ENCODE data around the gene RGS3.

The RGS3 gene

DNA sequence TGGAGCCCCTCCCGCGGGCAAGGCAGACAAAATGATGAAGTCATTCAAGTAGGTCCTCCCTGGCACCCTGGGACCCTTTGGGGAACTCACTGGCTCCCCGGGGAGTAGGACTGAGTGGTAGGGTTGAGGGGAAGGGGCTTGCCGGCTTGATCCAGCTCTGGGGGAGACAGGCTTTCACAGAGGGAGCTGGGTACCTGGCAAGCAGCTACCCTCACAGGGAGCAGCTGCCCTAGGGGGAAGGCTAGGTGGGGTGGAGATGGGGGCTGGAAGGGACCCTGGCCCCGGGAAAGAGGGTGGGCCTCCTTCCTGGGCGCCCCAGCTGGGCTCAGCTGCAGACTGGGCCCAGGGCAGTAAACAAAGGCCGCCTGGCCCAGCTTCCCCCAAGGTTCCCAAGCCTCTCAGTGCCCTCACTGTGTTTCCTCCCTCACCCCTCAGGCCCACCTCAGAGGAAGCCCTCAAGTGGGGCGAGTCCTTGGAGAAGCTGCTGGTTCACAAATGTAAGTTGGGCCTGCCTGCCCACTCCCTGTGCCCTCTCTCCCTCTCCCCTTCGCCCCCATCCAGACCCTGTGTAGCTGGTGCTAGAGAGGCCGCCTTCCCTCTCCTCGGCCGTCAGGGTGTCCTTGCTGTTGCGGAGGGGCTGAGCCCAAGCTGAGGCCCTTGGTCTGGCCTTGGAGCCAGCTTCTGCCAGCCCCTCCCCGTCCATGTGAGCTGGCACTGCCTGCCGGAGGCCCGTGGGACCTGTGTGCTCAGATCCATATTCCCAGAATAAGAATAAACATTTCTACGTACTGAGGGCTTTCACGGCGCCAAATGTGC lies 131.2 kb downstream of the RGS3 start:
- TF ChIP-seq FOXM1 (IDR thresholded peaks at IDR 0.05; ENCODE audit: borderline replicate concordance, low read depth) (no peak), RAD21 (IDR thresholded peaks at IDR 0.05; ENCODE audit: low read depth) (no peak), ZBTB7A (IDR thresholded peaks at IDR 0.05; ENCODE audit: low read depth) (no peak), YY1 (IDR thresholded peaks at IDR 0.05; ENCODE audit: low read depth) (no peak), TAF1 (IDR thresholded peaks at IDR 0.05; ENCODE audit: low read depth) (no peak), TEAD4 (IDR thresholded peaks at IDR 0.05) (no peak)

DNA sequence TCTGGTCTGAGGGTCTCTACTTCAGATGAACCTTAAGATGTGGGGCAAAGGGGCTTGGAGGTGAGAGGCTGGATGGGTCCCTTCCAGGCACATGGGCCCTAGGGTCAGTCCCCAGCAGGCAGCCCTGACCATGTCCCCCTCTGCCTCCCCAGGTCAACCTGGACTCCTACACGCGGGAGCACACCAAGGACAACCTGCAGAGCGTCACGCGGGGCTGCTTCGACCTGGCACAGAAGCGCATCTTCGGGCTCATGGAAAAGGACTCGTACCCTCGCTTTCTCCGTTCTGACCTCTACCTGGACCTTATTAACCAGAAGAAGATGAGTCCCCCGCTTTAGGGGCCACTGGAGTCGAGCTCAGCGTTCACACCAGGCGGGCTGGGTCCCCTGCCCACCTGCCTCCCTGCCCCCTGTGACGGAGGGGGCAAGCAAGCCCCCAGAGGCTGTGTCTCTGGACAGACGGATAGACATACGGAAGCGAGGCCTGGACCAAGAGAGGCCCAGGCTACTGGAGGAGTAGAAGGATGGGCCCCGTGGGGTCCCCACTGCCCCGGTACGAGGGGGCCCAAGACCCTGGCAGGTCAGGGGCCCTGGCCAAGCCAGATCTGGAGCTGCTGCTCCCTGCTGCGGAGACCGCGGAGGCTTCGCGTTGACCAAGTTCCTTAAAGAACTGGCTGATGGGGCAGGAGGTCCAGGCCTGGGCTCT lies 133.2 kb downstream of the RGS3 start:
- TF ChIP-seq, protein P1, sequence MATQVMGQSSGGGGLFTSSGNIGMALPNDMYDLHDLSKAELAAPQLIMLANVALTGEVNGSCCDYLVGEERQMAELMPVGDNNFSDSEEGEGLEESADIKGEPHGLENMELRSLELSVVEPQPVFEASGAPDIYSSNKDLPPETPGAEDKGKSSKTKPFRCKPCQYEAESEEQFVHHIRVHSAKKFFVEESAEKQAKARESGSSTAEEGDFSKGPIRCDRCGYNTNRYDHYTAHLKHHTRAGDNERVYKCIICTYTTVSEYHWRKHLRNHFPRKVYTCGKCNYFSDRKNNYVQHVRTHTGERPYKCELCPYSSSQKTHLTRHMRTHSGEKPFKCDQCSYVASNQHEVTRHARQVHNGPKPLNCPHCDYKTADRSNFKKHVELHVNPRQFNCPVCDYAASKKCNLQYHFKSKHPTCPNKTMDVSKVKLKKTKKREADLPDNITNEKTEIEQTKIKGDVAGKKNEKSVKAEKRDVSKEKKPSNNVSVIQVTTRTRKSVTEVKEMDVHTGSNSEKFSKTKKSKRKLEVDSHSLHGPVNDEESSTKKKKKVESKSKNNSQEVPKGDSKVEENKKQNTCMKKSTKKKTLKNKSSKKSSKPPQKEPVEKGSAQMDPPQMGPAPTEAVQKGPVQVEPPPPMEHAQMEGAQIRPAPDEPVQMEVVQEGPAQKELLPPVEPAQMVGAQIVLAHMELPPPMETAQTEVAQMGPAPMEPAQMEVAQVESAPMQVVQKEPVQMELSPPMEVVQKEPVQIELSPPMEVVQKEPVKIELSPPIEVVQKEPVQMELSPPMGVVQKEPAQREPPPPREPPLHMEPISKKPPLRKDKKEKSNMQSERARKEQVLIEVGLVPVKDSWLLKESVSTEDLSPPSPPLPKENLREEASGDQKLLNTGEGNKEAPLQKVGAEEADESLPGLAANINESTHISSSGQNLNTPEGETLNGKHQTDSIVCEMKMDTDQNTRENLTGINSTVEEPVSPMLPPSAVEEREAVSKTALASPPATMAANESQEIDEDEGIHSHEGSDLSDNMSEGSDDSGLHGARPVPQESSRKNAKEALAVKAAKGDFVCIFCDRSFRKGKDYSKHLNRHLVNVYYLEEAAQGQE (IDR thresholded peaks at IDR 0.05; ENCODE audit: low read depth) = no peak
- TF ChIP-seq, protein P2, sequence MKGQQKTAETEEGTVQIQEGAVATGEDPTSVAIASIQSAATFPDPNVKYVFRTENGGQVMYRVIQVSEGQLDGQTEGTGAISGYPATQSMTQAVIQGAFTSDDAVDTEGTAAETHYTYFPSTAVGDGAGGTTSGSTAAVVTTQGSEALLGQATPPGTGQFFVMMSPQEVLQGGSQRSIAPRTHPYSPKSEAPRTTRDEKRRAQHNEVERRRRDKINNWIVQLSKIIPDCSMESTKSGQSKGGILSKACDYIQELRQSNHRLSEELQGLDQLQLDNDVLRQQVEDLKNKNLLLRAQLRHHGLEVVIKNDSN (IDR thresholded peaks at IDR 0.05) = no peak
- no peak for TF ChIP-seq CREB1 (IDR thresholded peaks at IDR 0.05; ENCODE audit: low read depth)
- no peak for TF ChIP-seq RAD21 (IDR thresholded peaks at IDR 0.05; ENCODE audit: low read depth)

DNA sequence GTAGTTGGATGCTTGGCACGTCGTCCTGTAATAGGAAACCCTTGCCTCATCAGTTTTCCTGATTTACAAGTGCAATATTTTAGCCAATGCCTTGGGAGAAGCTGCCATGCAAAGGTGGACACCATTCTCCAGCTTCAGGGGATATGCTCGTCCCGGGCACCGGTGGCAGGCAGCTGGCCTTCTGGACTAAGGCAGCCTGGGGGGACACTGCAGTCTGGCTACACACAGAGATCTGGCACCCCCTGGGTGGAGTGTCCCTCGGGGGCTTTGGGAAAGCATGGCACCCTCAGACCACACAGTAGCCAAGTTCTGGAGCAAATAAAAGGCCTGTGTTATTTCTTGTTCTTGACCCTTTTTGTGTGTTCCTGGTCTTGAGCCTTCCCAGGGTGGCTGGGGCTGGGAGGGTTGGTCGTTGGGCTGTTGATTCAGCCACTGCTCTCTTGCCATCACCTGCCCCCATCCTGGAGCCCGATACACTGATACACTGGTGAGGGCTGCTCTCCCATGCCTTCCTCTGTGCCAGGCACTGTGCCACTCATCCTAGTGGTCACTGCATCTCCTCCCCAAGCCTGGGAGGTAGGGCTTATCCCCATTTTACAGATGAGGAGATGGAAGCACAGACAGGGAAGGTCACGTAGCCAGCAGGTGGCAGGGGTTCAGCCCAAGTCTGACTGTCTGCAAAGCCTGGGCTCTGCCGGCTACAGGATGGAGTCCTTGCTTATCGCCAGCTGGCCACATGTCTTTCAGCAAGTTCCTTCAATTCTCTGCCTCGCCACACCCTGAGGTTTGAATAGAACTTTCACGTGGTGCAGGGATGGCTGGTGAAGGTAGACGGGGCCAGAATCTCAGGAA lies 134.1 kb downstream of the RGS3 start:
- TF ChIP-seq TAF1 (IDR thresholded peaks at IDR 0.05; ENCODE audit: low read depth) (no peak), TCF12 (IDR thresholded peaks at IDR 0.05; ENCODE audit: low read depth) (no peak), RAD21 (IDR thresholded peaks at IDR 0.05; ENCODE audit: low read depth) (no peak), FOXM1 (IDR thresholded peaks at IDR 0.05; ENCODE audit: borderline replicate concordance, low read depth) (no peak), NFIC (IDR thresholded peaks at IDR 0.05) (no peak), CREB1 (IDR thresholded peaks at IDR 0.05; ENCODE audit: low read depth) (no peak), EGR1 (IDR thresholded peaks at IDR 0.05) (no peak), CEBPB (IDR thresholded peaks at IDR 0.05) (no peak), YY1 (IDR thresholded peaks at IDR 0.05; ENCODE audit: low read depth) (no peak), EP300 (IDR thresholded peaks at IDR 0.05; ENCODE audit: borderline replicate concordance) (no peak), ZBTB7A (IDR thresholded peaks at IDR 0.05; ENCODE audit: low read depth) (no peak)
- TF ChIP-seq, protein P3, sequence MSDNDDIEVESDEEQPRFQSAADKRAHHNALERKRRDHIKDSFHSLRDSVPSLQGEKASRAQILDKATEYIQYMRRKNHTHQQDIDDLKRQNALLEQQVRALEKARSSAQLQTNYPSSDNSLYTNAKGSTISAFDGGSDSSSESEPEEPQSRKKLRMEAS (IDR thresholded peaks at IDR 0.05) = no peak
- TF ChIP-seq, protein P2 (IDR thresholded peaks at IDR 0.05) = no peak
- TF ChIP-seq, protein P1 (IDR thresholded peaks at IDR 0.05; ENCODE audit: low read depth) = no peak

DNA sequence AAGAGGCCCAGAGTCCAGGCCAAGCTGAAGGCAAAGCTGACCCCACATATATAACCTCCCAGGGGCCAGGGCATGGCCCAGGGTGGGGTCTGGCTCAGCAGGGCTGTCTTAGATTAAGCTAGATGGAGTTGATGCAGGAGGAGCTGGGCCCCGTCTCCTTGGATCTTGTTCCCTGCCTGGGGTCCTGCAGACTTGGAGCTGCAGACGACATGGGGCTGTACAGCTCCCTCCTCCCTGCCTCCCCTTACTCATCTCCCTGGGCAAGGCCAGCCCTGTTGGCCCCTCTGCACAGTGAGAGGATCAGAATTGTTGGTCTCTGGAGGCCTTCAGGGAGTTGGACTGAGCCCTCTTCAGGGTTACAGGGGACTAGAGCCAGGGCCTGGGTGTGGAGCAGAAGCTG lies 134.9 kb downstream of the RGS3 start:
- TF ChIP-seq, protein P2 (IDR thresholded peaks at IDR 0.05) = no peak
- no peak for TF ChIP-seq FOXM1 (IDR thresholded peaks at IDR 0.05; ENCODE audit: borderline replicate concordance, low read depth)
- TF ChIP-seq, protein P3 (IDR thresholded peaks at IDR 0.05) = no peak
- no peak for TF ChIP-seq YY1 (IDR thresholded peaks at IDR 0.05; ENCODE audit: low read depth)
- no peak for TF ChIP-seq CREB1 (IDR thresholded peaks at IDR 0.05; ENCODE audit: low read depth)
- TF ChIP-seq TCF12 (IDR thresholded peaks at IDR 0.05; ENCODE audit: low read depth) = no peak
- no peak for TF ChIP-seq NFIC (IDR thresholded peaks at IDR 0.05)
- TF ChIP-seq TEAD4 (IDR thresholded peaks at IDR 0.05) = no peak
- TF ChIP-seq, protein P1 (IDR thresholded peaks at IDR 0.05; ENCODE audit: low read depth) = no peak
- no peak for TF ChIP-seq EP300 (IDR thresholded peaks at IDR 0.05; ENCODE audit: borderline replicate concordance)
- no peak for TF ChIP-seq TAF1 (IDR thresholded peaks at IDR 0.05; ENCODE audit: low read depth)
- no peak for TF ChIP-seq CEBPB (IDR thresholded peaks at IDR 0.05)
- no peak for TF ChIP-seq ZBTB7A (IDR thresholded peaks at IDR 0.05; ENCODE audit: low read depth)
- no peak for TF ChIP-seq EGR1 (IDR thresholded peaks at IDR 0.05)

All from Ishikawa (cell line).